HG03060 (cell line): Measurements from ENCODE around the gene SMLR1.

ENCODE experiments used
- ATAC-seq: cut with Tn5 transposase; IDR thresholded peaks from one replicate; pipeline ENCODE4 v1.9.1; 2021; ENCODE audit warnings: low read depth, moderate number of reproducible peaks; ENCODE audit not compliant: unreplicated experiment

Gene SMLR1

DNA sequence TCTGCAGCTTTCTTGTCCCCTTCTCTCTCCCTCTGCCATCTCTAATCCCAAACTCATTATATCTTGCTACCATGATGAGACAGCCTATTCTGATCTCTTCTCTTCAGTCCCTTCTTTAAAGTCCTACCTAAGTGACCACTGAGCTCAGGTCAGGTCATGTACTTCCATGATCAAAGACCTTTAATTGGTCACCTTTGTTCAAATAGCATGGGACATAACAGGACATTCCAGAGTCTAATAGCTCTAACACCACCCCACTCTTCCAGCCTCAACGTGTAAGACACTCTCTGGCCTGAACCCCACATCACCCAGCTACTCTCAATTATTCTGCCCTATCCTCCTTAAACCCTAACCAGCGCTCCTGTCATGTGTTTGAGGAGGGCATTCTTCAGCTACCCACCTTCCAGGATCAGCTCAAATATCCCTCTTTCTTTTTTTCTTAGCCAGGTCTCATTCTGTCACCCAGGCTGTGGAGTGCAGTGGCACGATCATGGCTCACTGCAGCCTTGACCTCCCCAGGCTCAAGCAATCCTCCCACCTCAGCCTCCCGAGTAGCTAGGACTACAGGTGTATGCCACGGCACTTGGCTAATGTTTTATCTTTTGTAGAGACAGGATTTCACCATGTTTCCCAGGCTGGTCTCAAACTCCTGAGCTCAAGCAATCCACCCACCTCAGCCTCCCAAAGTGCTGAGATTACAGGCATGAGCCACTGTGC lies 2.1 kb upstream of the SMLR1 start:
- ATAC-seq = no peak

DNA sequence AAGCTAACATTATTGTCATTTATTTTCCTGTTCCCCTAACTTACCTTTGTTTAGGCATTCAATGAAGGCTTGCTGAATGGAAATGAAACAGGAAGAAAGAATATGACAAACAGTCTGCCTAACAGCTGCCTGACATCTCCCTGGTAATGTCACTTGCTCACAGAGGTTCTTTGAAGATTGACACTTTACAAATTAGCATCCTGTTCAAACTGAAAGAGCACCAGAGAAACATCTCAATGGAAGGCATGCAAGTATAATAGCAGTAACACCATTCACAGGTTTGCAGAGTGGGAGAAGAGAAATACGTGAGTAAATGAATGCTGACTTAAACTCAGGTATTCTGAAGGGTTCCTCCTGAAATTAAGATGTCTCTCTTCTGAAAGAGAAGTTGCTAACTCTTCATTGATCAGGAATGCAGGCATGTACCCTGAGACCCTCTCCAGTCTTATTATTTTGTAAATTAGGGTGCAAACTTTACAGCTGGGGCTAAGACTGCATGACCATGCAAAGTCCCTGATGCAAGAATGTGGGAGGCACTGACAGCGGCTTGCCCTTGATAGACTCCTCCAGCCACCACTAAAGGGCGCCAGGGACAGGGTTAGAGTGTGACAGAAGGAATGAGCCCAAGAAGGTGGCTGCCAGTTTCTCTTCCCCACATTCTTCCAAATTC lies 1.3 kb upstream of the SMLR1 start:
- no peak for ATAC-seq

DNA sequence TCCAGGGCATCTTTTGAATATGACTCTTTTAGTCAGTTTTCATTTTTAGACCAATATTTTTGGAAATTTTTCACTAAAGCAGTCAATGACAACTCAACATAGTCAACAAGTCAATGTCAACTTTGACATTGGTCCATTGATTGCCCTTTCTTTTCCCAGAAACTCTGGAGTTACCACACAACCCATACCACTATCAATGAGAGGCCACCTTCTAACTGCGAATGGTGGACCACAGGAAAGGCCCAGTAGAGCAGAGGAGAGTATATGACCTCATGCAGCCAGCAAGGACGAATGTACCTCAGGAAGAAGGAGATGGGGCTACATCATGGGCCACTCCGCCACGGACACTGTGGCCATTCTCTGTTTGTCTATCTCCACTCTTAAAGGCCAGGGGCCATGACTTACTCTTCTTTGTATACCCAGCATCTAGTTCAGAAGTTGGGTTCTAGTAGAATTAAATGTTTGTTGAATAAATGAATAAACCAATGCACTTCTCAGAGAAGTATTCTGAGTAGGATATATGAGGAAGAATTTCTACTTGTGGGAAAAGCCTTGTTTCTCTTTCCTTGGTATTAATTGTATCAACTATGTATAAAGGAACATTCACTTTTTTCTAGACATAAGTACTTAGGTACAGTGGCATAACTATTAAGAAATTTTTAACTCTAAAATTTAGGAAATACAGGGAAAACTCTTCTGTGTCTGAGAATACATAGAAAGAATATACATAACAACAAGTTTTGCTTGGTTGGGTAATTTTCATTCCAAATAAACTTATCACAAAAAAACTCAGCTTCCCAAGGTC lies 562 bp upstream of the SMLR1 start:
- no peak for ATAC-seq

DNA sequence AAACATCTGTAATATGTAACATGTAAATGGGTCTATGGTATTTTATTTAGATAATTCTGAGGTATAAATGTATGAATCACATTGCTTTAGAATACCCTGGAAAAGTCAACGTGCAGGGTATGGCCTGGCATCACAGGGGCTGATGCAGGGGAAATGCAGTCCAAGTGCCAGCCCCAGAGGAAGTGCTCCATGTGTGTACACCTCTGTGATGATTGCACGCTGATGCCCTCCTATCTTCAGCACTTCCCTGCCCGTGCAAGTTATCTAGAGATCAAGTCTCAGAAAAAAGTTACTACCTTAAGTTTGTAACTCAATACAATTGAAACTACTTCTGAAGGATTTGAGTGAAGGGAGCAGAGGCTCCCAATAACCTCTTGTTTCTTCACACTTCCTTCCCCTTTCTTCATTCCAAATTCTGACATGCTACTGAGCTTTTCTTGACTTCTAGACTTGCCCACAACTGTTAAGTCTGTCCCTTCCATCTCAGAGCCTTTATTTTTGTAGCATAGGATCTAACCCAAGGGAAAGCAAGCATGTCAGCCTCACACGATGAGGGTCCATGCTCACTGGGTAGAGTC lies 2.2 kb downstream of the SMLR1 start:
- no peak for ATAC-seq

DNA sequence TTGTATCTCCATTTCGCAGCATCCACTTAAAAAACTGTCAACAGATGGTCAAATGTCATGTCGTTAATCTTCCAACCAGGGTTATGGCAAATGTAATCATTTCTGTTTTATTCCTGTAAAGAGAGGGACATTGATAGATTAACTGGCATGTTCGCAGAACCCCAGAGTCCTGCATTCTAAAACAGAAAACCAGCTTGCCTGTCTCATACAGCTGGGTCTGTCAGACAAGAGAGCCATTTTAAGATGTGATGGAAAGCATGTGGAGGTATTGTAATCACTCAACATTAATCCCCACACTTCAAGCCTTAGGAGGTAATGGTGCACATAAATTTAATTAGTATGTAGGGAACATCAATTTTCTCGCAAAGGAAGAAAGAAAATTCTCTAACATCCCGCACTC lies 4.4 kb downstream of the SMLR1 start:
- no peak for ATAC-seq

DNA sequence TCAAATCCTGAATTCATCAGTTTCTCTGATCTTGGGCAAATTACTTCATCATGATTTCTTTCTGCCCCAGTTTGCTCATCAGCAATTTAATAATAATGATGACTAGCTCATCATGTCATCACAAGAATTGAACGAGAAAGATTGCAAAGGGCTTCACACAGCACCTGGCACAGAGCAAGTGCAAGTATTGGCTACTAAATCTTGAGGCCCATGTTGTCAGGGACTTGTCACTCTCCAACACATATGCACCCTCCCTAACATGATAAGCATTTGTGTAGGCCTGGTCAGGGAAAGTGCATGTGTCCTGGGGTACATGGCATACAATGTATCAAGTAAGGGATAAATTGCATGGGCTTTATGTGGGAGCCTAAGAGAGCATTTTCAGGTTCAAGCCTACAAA lies 6.4 kb downstream of the SMLR1 start:
- no peak for ATAC-seq

DNA sequence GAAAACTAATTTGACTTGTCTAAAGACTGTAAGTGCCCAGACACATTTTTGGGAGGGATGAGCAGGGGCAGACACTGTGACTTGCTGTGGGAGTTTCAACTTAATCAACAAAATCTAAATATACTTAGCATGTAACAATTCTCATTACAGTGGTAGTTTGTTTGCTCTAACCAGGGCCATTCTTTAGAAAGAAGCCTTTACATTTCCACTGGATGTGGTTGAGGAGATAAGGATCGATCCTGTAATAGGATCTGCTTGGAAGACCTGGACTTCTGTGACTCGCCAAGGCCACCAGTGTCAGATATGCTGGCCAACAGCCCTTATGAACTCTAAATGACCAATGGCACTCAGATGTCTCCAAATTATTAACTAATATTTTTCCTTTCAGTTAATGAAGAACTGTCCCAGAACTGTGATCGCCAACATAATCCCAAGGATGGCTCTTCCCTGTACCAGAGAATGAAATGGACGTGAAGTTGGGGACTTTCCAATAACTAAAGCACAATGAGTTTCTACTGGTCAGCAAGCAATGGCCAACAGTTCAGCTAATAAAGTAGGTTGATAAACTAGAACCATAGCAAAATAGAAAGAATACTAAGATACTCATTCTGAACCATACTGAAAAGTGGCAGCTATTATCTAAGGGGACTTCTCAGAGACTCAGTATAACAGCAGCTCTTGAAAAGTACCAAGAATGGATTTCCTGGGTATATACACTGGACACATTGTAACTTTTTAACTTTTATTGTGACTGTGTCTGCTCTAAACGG lies 7.5 kb downstream of the SMLR1 start:
- ATAC-seq = no peak

DNA sequence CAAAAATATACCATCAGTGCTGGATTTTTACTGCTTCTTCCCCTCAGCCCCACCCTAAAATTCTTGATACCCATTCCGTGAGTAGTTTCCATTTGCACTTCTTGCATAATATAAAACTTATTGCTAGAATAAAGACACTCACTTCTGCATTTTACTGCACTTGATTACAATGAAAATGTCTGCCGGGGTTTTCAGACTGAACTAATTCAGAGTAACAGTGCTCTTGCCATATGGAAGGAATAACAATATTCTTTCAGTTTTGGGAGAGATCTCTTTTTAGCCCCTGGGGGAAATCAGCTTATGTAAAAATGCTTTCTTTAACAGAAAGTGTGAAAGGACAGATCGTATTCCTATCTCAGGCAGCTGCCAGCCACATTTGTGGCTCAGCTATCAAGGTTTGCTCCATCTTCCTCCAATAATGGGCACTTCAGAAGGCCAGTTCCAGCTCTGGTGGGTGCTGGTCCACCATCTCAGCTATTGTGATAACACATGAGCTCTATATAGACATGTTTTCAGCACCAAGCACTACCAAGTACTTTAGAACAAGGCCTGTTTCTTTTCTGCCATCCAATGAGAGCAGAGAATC lies 8.9 kb downstream of the SMLR1 start:
- ATAC-seq = no peak

DNA sequence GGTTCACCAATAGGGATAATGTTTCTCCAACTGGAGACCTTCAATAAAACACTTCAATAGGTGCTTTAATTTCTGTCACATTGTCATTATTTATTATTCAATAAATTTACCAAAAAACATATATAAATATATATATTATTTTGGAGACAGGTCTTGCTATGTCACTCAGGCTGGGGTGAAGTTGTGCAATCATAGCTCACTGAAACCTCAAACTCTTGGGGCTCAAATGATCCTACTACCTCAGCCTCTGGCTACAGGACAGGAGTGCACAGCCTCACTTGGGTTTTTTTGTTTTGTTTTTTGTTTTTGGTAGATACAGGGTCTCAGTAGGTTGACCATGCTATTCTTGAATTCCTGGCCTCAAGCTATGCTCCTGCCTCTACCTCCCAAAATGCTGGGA lies 9.9 kb downstream of the SMLR1 start:
- no peak for ATAC-seq

DNA sequence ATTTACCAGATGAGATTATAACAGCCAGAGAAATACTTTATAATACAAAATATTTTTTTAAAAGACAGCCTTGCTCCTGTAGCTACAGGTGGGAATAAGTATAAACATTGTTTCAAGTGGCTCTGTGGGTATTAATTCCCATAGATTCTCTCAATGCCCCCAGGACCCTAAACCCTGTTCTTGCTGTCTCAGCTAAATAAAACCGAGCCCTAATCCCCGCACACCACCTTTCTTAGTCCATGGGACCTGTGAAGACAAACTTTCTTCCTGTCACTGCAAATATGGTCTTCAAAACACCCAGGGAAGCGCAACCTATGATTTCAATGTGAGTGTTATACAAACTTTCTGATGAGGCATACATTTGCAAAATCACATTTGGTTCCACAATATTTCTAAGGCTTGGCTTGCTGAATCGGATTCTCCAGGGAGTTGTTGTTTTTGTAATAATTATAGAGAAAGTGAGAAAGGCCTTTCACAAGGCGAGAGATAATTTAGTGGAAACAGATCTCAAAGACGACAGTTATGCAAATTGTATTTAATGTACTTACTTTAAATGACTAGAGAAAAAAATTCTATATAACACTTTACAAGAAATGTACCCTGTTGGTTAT lies 11.1 kb downstream of the SMLR1 start:
- ATAC-seq = no peak

DNA sequence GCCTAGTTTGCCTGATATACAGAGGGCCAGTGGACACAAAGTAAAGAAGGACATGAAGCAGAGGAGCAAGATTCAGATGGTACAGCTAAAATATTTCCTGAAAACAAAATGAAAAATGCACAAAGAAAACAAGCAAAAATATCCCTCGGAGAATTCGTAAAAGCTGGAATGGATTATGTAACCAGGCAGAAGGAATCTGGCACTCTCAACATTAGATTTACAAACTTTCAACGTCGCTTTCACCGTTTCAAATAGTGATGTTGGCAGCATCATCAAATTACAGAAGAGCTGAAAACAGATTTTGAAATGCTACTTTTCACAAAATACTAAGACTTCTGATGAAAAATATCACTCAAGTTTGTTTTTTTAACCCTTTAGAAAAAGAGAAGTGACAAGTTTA lies 11.7 kb downstream of the SMLR1 start:
- no peak for ATAC-seq

DNA sequence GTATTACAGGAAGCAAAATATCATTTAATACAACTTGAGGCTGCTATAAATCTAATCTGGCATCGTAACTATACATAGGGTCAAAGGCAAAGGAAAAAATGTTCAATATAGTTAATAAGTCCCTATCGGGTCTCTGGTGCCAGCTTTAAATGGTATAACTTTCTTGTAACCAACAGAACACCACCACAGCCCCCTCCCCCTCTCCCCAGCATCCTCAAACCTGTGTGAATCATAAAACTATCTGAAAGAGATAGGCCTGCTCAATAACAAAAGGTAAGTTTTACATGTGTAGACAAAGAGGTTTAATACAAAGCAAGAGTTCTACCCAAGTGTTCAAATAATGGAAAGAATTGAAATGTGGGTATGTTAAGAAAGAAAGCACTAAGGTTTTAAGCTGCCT lies 12.2 kb downstream of the SMLR1 start:
- no peak for ATAC-seq

DNA sequence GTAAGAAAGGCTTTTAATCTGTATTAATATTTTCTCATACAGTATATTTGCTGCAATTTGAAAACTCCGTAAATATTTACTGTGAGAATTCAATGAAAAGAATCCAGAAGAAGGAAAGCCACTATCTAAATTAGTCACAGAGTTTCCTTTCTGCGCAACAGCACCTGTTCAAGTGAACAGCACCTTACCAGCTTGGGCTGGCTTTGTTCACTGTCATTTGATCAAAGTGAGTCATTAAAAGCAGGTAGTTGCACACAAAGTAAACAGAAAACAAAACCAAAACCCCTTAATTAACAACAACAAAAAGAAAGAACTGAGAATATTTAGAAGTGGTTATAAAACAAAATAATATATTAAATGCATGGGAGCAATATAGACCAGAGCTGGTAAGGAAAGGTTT lies 12.8 kb downstream of the SMLR1 start:
- ATAC-seq = no peak

DNA sequence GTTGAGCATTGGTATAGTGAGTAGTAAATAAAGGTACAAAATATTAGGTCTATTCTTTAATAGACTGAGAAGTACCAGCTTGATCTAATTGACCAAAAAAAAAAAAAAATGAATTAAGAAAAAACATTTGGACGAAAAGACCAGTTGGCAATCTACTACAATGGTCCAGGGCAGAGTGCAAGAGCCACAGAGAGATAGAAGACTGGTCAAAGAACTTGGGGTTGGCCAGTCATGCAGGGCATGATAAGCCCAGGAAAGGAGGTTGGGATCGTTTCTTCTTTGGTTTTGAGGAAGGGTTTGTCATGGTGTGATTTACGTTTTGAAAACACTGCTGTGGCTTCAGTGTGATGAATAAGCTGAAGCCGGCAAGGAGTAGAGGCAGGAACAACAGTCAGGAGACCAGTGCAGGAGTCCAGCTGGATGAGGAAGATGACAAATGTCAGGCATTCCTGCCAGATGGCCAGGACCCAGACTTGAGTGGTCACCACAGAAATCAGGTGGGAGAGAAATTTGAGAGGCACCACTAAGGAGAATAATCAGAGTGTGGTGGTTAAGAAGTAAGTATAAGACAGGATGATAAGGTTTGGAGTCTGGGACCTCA lies 14.0 kb downstream of the SMLR1 start:
- ATAC-seq = no peak

DNA sequence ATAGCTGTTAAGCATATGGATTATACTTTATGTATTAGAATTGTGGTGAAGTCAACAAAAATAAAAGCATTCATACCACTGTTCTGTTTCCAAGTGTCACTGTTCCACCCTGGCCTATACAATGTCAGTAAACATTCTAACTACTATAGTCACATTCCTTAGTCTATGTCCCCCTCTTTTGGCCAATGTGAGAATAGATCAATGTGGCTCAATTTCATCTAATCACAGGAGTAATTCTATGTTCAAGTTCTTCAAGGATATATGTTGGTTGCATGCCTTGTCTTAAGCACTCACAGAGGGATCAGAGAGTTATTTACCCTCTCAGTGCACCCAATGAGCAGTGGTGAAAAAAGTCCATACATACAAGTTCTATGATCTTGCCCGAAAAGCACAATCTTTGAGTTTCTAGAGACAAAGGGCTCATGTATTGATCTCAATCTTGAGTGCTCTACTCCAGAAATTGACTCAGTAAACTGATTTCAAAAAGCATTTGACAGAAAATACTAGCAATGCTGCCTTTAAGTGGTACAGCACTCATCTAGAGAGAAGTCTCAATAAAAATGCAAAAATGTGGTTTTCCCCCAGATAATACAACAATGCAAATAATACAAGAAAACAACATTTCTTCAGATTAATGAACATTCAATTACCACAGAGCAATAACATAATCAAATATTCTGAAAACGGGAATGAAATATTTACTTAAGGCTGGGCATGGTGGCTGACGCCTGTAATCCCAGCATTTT lies 16.5 kb downstream of the SMLR1 start:
- ATAC-seq = peak; percentile 74

DNA sequence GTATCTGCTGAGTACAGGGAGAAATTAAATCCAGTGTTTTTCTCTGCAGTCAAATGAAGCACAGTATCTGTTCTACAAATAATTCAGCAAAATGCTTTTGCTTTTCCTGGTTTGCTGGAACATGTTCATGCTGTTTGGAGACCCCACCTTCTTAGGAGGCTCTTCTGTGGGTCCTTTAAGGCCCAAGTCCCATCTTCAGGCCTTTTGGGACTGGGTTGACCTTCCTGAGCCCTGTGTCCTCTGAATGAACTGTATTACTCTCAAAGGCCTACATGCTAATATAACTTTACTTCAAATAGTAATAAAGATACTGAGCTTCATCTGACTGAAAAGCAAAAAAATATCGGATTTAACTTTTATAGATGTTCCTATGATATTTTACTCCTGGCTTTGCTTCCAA lies 19.3 kb downstream of the SMLR1 start:
- ATAC-seq = no peak

DNA sequence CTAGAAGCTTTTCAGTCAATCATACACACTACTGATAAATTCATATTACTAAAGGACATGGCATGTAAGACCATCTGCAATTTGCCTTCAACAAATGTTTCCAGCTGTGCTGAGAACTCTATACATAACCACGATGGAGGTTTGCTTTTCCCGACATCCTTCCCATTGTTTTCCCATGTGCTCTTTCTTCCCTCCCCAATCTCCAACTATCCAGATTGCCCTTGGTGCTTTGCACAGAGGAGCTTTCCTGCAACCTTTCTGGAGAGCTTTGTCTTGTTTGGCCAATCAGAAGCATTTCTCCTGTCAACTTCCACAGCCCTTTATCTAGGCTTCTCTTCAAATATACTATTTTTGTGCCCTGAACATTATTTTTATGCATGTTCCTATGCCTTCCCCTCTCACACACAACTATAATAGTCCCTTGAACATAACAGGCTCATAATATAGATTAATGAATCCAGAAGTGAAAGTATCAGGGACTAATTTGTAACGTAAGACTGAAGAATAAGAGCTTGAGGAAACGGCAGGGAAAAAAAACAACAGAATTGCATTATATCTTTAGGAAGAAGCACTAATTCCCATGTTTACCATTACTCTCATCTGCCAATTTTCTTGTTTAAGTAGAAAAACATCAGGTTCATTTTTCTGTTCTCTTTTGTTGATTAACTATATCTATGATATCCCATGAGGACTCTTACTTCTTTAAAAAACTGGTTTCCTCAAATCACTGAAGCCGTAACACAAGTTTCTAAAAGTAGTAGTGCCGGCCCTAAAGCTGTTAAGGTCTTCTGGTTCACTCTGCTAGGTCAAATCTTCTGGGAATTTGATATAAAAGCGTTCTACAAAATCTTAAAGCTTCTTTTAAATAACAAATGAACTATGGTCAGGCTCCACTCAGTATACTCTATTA lies 20.1 kb downstream of the SMLR1 start:
- no peak for ATAC-seq

DNA sequence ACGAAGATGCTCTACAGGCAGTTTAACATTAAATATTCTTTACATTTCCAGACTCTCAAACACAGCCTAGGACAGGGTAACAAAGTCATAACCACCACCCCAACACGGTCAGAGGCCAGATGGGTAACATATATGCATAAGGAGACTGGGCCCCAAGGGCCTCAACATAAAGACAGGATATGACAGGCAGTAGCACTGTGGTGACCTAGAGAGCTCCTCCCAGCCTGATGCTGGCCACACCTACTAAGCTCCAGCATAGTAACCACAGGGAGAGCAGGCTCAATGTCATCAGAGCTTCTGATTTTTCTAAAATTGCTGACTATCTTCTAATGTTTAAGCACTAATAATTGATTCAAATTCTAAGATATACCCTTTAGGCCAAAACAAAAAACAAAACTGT lies 21.7 kb downstream of the SMLR1 start:
- ATAC-seq = no peak
